GM18868 (cell line): ENCODE data around the gene DPEP1.
"Not testable (repeated sequence)": the region's sequence is repeated elsewhere in the genome, so short reads cannot be mapped to it uniquely, and the experiment has no call there.

ENCODE experiments used
- ATAC-seq: cut with Tn5 transposase; IDR thresholded peaks from one replicate; pipeline ENCODE4 v1.9.1; 2021; ENCODE audit warnings: mild to moderate bottlenecking, moderate library complexity; ENCODE audit not compliant: unreplicated experiment

The DPEP1 gene

GRCh38 chr16:89577055-89577759 is 36.2 kb upstream of the DPEP1 start:
- no peak for ATAC-seq

DNA sequence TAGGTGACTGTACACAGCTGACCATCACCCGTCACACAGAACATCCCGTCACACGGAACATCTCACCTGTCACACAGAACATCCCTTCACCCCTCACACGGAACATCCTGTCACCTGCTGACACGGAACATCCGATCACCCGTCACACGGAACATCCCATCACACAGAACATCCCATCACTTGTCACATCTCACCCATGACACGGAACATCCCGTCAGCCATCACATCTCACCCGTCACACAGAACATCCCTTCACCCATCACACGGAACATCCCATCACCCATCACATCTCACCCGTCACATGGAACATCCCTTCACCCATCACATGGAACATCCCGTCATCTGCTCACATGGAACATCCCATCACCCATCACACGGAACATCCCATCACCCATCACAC is 34.1 kb upstream of the DPEP1 start:
- ATAC-seq, result no peak

- no peak for ATAC-seq
Measured at GRCh38 chr16:89581045-89581695, 32.3 kb upstream of the DPEP1 start.

DNA sequence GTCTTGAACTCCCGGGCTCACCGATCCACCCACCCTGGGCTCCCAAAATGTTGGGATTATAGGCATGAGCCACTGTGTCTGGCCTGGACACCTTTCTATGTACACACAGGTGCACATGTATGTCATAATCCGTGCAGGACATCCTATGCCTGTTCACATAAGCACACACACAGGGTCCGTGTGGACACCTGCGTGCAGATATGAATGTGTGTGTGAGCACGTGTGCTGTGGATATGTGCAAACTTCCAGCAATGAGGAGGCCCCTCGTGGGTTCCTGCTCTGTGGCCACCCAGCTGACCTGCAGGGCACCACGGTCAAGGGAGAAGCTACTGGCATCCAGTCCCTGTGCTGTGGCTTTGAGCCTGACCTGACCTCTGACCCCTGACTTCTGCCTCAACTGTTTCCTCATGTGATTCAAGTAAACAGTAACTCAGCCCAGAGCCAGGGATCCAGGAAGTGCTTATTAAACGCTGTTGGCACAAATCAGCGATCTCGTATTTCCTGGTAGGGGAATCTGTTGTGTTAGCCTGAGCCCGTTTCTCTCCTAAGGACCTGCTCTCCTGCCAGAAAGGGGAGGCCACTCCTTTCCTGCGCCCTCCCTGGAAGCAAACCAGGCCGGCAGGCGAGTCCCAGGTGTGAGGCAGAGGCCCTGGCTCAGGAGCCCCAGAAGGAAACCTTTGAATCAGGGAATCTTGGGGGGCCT is 31.4 kb upstream of the DPEP1 start:
- no peak for ATAC-seq

DNA sequence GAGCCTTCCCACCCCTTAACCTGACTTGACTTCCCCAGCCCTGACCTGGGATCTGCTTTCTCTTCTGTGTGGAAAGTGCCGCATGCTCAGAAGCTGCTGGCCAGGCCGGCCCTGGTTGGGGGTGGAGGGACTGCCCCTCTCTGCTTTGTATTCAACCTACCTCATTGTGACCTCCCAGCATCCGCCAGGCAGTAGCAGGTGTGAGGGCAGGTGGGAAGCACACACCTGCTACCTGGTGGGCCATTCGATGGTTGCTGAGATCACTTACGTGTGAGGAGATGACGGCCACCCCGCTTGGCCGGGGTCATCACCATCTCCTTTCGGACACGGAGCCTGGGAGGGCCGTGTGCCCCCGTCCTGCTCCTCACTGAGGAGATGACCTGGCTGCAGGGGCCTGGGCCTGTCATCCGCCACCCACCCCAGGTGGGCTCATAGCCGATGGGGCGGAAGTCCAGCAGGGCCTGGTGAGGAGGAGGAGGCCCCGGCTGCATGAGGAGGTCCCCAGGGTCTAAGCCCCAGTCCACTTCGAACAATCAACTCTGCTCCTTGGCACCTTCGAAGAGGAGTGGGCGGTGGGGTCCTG is 30.7 kb upstream of the DPEP1 start:
- ATAC-seq, result no peak

DNA sequence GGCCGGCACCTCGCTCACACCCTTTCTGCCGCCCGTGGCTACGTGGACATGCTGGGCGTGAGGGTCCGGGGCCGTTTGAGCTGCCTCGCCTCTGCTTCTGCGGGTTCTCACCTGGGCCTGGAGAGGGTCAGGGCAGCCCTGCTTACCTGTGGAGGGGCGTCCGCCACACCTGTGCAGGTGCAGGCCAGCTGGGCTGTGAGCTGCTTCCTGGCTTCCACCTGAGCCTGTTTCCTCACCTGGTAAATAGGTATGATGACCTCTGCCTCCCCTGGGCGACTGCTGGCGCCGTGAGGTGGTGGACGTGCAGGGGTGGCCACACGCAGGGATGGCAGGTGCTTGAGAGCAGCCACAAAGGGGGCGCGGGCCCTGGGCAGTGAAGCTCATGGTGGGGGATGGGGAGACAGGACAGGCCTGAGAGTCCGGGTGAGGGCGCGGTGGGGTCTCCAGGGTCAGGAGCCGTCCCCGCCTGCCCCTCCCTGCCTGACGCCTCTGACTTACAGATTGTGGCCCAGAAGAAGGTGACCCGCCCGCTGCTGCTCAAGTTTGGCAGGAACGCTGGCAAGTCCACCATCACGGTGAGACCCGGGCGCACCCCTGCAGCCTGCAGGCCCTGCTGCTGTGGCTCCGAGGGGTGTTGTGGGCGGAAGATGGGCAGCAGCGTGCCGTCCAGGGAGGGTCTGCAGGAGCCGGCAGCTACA is 30.1 kb upstream of the DPEP1 start:
- no peak for ATAC-seq

DNA sequence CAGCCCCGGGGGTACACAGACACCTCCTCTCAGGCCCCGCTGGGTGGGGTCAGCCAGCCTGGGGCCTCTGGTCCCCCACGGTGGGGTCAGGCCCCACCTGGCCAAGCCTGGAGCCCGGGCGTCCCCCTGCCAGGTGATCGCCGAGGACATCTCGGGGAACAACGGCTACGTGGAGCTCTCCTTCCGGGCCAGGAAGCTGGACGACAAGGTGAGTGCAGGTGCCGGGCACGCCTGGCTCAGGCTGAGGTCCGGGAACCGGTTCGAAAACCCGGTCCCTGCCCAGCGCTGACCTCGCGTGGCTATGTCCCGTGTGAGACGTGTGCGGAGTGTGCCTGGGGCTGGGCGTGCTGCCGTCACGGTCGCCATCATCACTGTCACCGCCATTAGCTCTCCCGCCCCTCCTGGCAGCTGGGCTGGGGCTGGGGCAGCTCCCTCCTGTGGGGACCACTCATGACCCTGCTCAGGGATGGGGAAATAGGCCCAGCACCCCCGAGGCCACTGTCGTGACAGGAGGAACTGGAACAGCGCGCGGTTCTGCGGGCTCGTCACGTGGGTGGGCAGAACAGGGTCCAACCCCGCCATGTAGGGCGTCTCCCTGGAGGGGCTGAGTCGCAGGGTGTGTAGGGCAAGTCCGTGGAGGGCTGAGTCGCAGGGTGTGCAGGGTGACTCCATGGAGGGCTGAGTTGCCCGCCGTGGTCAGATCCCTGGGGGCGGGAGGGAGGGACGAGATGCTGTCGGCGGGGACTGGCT is 29.4 kb upstream of the DPEP1 start:
- ATAC-seq, result no peak

- ATAC-seq, result no peak
Measured at GRCh38 chr16:89584768-89585549, 28.5 kb upstream of the DPEP1 start.

DNA sequence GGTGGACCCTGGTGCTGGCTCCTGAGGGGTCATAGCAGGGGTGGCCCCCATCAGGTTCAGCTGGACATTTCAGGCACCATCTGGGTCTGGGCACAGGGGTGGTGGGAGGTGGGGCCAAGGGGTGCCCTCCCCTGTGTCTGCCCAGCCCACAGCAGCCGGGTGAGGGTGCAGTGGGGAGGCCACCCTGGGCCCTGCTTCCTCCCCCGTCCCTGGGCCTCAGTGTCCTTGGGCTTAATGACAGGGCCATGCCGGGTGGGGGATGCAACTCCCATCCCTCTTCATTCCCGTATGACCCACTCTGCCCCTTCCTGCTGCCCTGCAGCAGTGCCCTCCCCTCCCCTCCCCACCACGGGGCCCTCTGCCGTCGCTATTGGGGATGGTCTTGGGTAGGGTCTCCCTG is 27.2 kb upstream of the DPEP1 start:
- ATAC-seq, result no peak

DNA sequence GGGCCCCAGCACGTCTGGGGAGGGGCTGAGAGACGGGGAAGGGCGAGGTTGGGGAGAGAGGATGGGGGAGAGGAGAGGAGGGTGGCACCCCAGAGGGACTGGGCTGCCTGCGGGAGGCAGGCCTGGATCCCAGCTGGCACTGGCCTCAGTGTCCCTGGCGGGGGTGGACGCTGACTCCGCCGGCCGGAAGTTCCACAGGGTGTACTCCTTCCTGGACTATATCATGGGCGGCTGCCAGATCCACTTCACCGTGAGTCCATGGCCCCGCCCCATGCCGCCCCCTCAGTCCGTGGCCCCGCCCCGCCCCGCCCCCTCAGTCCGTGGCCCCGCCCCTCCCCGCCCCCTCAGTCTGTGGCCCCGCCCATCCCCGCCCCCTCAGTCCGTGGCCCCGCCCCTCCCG is 26.6 kb upstream of the DPEP1 start:
- ATAC-seq, result no peak

DNA sequence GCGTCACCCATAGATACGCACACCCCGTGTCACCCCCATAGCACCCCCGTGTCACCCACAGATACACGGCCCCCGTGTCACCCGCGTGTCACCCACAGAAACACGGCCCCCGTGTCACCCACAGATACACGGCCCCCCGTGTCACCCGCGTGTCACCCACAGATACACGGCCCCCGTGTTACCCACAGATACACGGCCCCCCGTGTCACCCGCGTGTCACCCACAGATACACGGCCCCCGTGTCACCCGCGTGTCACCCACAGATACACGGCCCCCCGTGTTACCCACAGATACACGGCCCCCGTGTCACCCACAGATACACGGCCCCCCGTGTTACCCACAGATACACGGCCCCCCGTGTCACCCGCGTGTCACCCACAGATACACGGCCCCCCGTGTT is 25.8 kb upstream of the DPEP1 start:
- ATAC-seq, result not testable (repeated sequence)

- ATAC-seq, result no peak
Measured at GRCh38 chr16:89588413-89589109, 24.9 kb upstream of the DPEP1 start.

GRCh38 chr16:89589241-89589926 is 24.1 kb upstream of the DPEP1 start:
- ATAC-seq, result no peak

- ATAC-seq, result no peak
Measured at GRCh38 chr16:89593841-89594240, 19.6 kb upstream of the DPEP1 start.

- ATAC-seq, result no peak
Measured at GRCh38 chr16:89595330-89596060, 17.9 kb upstream of the DPEP1 start.

DNA sequence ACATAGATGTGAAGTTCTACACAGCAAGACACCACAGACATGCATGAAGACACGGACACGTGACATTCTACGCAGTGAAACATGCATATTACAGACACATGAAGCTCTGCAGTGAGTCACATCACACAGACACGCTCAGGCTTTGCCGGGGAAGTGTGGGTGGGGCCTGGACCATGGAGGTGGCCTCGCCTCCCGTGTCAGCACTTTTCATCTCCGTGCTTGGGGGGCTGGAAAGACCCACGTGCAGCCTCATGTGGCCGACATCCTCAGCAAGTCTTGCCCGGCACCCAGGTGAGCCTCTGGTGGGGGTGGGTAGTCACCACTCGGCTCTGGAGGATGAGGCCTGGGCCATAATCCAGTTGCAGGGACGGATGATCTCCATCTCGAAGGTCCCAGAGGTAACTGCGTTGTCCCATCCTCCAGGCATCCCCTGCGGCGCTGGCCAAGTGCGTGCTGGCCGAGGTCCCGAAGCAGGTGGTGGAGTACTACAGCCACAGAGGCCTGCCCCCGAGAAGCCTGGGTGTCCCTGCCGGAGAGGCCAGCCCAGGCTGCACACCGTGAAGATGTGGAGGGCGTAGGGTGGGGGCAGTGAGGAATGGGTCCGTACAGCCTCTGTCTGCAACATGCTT is 17.3 kb upstream of the DPEP1 start:
- ATAC-seq, result no peak

DNA sequence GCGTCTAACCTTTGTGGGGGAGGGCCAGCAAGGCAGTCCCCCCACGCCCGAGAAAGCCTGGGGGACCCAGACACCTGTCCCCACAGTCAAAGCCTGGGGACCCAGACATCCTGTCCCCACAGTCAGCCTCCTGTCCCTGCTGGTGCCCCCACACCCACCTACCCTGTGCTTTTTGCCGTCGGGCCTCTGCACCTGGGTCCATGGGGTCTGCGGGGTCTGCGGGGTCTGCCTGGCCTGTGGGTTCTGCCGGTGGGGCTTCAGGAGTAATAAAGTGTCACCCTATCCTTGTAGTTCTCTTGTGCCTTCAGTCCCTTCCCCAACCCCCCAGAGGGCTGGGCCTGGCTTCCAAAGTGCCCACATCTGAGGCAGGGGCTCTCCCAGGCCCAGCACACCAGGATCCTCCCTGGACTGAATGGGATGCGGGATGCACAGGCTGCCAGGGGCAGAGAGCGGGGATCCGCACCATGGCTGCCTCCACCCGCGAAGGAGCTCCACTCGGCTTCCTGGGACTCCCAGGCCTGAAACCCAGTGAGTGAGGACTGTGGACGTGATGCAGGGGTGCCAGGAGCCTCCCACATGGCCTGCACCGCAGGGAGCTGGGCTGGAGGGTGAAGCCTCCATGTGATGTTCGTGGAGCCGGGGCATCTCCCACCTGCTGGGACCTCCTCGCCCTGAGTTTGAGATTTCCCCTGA is 16.3 kb upstream of the DPEP1 start:
- no peak for ATAC-seq
